ENCODE data around the gene PTPRN2. TPM values are rescaled to one million over a fixed set of nuclear protein-coding genes. Genes with fewer than 3 reads are reported as not detected.

Gene PTPRN2
- polyA plus RNA-seq, 1 experiment: 0.02 TPM

DNA sequence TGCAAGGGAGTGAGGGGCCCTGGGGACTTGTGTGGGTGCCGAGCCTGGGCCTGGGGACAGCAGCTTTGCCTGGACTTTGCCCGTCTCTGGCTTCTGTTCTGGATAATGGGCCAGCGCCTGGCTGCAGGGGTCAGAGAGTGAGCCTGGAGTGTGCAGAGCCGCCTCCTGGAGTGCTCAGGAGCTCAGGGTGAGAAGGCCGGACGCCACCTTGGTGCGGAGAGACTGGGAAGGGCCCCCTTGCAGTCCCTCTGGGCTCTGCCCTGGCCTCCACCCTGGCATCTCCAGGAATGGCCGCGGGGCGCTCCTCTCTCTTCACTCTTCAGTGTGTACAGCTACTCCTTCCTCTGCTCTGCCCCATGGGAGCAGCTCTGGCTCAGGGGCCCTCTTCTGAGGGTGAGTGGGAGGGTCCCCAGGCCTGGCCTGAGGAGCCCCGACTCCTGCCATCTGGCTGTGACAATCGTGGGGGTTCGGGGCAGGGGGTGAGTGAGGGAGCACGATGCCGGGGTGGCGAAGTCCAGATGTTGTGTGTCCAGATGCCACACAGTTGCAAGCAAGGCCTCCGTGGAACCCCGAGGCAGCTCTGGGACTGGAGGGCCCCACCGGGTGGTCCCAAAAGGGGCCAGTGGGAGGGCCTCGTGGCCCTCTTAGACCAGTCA, 1063.7 kb downstream of the PTPRN2 start:
- peaks cover 87% of the 10 kb centered on the region for H3K9me3 ChIP-seq (ENCODE audit: control insufficient read depth, insufficient read depth, low read length)

DNA sequence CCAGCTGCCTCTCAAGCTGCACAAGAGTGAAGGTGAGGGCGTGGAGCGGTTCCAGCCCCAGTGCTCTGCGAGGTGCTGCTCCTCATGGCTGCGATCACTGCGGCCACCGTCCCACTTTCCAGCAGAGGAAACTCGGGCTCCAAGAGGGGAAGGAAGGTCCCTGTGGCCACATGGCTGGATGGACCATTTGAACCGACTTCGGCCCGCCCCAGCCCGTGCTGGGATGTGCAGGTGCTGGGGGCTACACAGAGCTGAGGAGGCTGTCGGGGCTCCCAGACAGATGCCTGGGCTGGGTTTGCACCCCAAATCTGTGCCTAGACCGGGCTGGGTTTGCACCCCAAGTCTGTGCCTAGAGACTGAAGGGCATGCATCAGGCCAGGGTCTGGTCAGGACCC, 1064.3 kb downstream of the PTPRN2 start:
- TF ChIP-seq, protein P1, sequence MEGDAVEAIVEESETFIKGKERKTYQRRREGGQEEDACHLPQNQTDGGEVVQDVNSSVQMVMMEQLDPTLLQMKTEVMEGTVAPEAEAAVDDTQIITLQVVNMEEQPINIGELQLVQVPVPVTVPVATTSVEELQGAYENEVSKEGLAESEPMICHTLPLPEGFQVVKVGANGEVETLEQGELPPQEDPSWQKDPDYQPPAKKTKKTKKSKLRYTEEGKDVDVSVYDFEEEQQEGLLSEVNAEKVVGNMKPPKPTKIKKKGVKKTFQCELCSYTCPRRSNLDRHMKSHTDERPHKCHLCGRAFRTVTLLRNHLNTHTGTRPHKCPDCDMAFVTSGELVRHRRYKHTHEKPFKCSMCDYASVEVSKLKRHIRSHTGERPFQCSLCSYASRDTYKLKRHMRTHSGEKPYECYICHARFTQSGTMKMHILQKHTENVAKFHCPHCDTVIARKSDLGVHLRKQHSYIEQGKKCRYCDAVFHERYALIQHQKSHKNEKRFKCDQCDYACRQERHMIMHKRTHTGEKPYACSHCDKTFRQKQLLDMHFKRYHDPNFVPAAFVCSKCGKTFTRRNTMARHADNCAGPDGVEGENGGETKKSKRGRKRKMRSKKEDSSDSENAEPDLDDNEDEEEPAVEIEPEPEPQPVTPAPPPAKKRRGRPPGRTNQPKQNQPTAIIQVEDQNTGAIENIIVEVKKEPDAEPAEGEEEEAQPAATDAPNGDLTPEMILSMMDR (IDR thresholded peaks at IDR 0.05; ENCODE audit: low read depth, low read length): no peak
- ChIA-PET CTCF (no interaction called here), POLR2A (no interaction called here)
- Histone ChIP-seq H3K27me3 (ENCODE audit: control insufficient read depth, insufficient read depth, low read length) (no peaks in the 10 kb centered on the region), H3K27ac (ENCODE audit: low read depth, low read length) (no peak overlapping the region), H3K4me3 (ENCODE audit: low read depth, low read length) (no peak overlapping the region), H3K9me3 (ENCODE audit: control insufficient read depth, insufficient read depth, low read length) (peaks cover 88% of the 10 kb centered on the region)
- no peak for DNase-seq (ENCODE audit: low read depth, low spot score)

More for the DNA sequence above, 1063.7 kb downstream of the PTPRN2 start:
- Histone ChIP-seq H3K27ac (ENCODE audit: low read depth, low read length) (no peak overlapping the region), H3K4me3 (ENCODE audit: low read depth, low read length) (no peak overlapping the region), H3K27me3 (ENCODE audit: control insufficient read depth, insufficient read depth, low read length) (no peaks in the 10 kb centered on the region)
- DNase-seq (ENCODE audit: low read depth, low spot score): no peak
- TF ChIP-seq, protein P1 (IDR thresholded peaks at IDR 0.05; ENCODE audit: low read depth, low read length): no peak
- ChIA-PET CTCF (no interaction called here), POLR2A (no interaction called here)

- CTCF ChIA-PET: no interaction called here
- no peak for DNase-seq (ENCODE audit: low read depth, low spot score)
- Histone ChIP-seq H3K9me3 (ENCODE audit: control insufficient read depth, insufficient read depth, low read length) (peaks cover 88% of the 10 kb centered on the region), H3K27ac (ENCODE audit: low read depth, low read length) (no peak overlapping the region), H3K4me3 (ENCODE audit: low read depth, low read length) (no peak overlapping the region), H3K27me3 (ENCODE audit: control insufficient read depth, insufficient read depth, low read length) (no peaks in the 10 kb centered on the region)
- POLR2A ChIA-PET: no interaction called here
- TF ChIP-seq, protein P1 (IDR thresholded peaks at IDR 0.05; ENCODE audit: low read depth, low read length): no peak
Observed at GRCh38 chr7:157522954-157523353, 1064.7 kb downstream of the PTPRN2 start.

DNA sequence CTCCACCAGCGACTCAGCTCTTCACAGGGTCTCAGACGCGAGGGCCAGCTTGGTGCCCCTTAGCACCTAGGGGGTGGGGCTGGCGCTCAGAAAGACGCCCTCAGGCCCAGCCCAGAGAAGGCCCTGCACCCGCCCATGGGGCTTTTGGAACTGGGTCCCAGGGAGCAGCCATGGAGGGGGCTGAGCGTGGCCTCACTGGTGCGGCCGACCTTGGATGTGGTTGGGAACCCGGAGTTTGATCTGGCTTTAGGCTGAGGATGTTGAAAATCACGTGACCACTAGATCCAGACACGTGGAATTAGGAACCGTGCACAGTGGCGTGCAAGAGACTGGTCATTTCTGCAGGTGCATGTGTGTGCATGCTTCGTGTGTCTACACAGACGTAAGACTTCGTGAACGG, 1065.4 kb downstream of the PTPRN2 start:
- H3K4me3 ChIP-seq (ENCODE audit: low read depth, low read length): no peak overlapping the region
- ChIA-PET POLR2A (no interaction called here), CTCF (no interaction called here)
- peaks cover 88% of the 10 kb centered on the region for H3K9me3 ChIP-seq (ENCODE audit: control insufficient read depth, insufficient read depth, low read length)
- no peaks in the 10 kb centered on the region for H3K27me3 ChIP-seq (ENCODE audit: control insufficient read depth, insufficient read depth, low read length)
- TF ChIP-seq, protein P1 (IDR thresholded peaks at IDR 0.05; ENCODE audit: low read depth, low read length): no peak
- no peak overlapping the region for H3K27ac ChIP-seq (ENCODE audit: low read depth, low read length)
- no peak for DNase-seq (ENCODE audit: low read depth, low spot score)

GRCh38 chr7:157521752-157522151, 1065.9 kb downstream of the PTPRN2 start:
- Histone ChIP-seq H3K9me3 (ENCODE audit: control insufficient read depth, insufficient read depth, low read length) (peaks cover 89% of the 10 kb centered on the region), H3K27me3 (ENCODE audit: control insufficient read depth, insufficient read depth, low read length) (no peaks in the 10 kb centered on the region), H3K27ac (ENCODE audit: low read depth, low read length) (no peak overlapping the region), H3K4me3 (ENCODE audit: low read depth, low read length) (no peak overlapping the region)
- ChIA-PET CTCF (no interaction called here), POLR2A (no interaction called here)
- TF ChIP-seq, protein P1 (IDR thresholded peaks at IDR 0.05; ENCODE audit: low read depth, low read length): no peak
- DNase-seq (ENCODE audit: low read depth, low spot score): no peak
